Neural crest cell (in vitro differentiated cells): ENCODE measurements around the gene MXRA8. TPM values are rescaled to one million over a fixed set of nuclear protein-coding genes. Genes with fewer than 3 reads are reported as not detected.

Source experiments
- DNase-seq: peaks from one replicate; pipeline ENCODE4 v3.0.0; 2021; ENCODE audit warnings: low read depth, mixed read lengths, low spot score
- H3K27ac Mint-ChIP-seq: one replicate; pipeline ENCODE4 v1.8.0; 2021; ENCODE audit warnings: mild to moderate bottlenecking, mixed read lengths; ENCODE audit not compliant: unreplicated experiment
- H3K27me3 Mint-ChIP-seq: 2 replicates; pipeline ENCODE4 v1.8.0; 2021; ENCODE audit warnings: low read depth, mild to moderate bottlenecking, mixed read lengths
- H3K36me3 Mint-ChIP-seq: 2 replicates; pipeline ENCODE4 v1.8.0; 2021; ENCODE audit warnings: low read depth, mild to moderate bottlenecking, mixed read lengths
- H3K4me1 Mint-ChIP-seq: 2 replicates; pipeline ENCODE4 v1.8.0; 2021; ENCODE audit warnings: mixed read lengths
- H3K4me3 Mint-ChIP-seq: one replicate; pipeline ENCODE4 v1.8.0; 2021; ENCODE audit warnings: mild to moderate bottlenecking, mixed read lengths
- H3K9me3 Mint-ChIP-seq: 2 replicates; pipeline ENCODE4 v1.8.0; 2021; ENCODE audit warnings: mixed read lengths
- total RNA-seq: library from RNA; stranded (reverse); gene quantifications from 2 replicates; pipeline ENCODE4 v1.2.1, GENCODE V29; 2021
- TF ChIP-seq, protein P1 (sequence below): fragments of 200-600 bp; sonication (generic); conservative IDR thresholded peaks from 2 replicates; pipeline ENCODE4 v1.5.0; 2021; ENCODE audit warnings: antibody characterized with exemption, mild to moderate bottlenecking

MXRA8 gene
- total RNA-seq, 1 donor from 2014 or later: 5.8 TPM

DNA sequence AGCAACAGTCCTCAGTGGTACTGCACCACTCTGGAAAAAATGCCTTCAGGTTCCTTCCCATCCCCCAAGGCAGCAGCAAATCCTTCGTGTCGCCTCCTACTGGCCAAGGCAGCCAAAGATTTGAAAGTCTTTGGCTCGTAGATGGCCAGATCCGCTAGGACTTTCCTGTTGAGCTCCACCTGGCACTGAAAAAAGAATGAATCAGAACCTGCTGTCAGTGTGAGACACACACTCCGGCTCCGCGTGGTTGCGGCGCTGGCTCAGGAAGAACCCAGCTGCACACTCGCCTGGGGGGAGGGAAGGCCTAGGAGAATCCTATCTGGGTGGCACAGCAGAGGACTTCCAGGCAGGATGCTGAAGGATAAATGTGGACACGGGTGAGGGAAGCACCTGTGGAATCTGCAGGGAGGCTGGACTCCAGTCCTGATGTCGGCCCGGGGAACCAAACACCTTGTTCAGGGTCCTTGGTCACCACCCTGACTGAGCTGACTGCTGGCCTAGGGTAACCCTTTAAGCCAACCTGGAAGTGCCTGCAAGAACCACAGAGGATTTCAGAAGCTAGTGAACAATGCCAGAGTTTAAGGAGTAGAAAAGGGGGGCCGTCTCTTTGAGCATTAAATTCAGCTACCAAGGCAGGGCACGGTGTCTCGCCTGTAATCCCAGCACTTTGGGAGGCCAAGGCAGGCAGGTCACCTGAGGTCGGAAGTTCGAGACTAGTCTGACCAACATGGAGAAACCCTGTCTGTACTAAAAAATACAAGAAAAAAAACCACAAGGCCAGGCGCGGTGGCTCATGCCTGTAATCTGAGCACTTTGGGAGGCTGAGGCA lies 43.9 kb upstream of the MXRA8 start:
- H3K4me1 Mint-ChIP-seq: peaks cover 38% of the 10 kb centered on the region
- H3K36me3 Mint-ChIP-seq: peaks cover 19% of the 10 kb centered on the region
- H3K27ac Mint-ChIP-seq: no peak overlapping the region
- peaks cover 3% of the 10 kb centered on the region for H3K27me3 Mint-ChIP-seq
- TF ChIP-seq, protein P1, sequence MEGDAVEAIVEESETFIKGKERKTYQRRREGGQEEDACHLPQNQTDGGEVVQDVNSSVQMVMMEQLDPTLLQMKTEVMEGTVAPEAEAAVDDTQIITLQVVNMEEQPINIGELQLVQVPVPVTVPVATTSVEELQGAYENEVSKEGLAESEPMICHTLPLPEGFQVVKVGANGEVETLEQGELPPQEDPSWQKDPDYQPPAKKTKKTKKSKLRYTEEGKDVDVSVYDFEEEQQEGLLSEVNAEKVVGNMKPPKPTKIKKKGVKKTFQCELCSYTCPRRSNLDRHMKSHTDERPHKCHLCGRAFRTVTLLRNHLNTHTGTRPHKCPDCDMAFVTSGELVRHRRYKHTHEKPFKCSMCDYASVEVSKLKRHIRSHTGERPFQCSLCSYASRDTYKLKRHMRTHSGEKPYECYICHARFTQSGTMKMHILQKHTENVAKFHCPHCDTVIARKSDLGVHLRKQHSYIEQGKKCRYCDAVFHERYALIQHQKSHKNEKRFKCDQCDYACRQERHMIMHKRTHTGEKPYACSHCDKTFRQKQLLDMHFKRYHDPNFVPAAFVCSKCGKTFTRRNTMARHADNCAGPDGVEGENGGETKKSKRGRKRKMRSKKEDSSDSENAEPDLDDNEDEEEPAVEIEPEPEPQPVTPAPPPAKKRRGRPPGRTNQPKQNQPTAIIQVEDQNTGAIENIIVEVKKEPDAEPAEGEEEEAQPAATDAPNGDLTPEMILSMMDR: peak; percentile 67
- peak overlapping the region; percentile 94 for H3K4me3 Mint-ChIP-seq
- no peaks in the 10 kb centered on the region for H3K9me3 Mint-ChIP-seq
- peak; percentile 40 for DNase-seq

DNA sequence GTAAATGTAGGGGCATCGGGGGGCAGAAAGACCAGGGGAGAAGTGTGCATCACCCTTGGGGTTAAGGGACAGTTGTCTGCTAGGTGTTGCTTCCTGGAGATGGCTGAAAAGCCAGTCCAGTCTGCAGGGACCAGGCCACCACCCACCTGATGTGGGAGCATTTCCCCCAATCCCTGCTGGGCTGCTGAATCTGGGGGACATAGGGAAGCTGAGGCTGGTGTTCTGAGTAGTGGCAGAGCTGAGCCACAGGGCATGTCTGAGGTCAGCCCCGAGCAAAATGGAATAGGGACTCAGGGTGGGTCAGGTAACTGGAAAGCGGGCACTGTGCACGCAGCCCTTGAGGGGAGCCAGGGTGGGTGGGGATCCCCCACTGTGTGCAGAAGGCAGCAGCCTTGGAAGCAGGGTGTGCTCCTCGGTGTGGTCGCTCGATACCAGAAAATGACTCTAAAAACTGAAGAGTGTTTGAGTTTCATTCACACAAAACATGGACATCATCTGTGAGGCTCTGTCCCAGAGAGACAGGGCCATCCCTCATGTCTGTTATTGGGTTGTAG lies 43.2 kb upstream of the MXRA8 start:
- no peak for DNase-seq

DNA sequence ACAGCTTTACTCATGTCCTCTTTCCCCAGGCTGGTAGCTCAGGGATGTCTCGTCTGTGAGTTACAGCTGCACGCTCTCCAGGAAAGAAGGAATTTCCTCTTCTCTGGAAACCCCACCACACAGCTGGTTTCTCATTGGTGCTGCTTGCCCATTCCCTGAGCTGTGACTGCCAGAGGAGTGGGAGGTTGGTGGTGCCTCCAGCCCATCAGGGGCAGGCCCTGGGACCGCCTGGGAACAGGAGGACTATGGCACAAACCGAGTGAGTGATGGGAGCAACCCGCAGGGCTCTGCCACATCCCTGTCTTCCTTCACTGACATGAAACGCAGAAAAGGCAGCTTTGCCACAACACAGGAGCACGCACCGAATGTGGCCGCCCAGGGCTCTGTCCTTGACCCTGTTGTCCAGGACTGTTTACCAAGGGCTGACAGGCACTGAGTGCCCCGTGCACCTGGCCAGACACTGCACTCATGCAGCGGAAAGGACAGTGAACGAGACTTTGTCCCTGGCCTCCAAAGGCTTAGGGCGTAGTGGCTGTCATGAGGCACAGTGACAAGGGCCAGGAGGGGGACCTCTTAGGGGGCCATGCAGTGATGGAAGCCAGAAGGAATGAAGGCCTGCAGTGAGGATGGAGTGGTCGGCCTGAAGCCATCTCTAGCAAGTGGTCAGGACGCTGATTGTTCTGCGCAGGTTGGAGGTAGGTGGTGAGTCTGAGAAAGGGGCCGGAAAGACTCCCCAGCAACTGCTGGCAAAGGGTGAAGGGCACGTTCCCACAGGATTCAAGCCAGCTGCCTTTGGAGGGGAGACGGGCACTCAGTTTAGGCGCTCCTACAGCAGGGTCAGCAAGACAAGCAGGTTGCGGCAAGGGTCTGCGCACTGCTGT lies 42.5 kb upstream of the MXRA8 start:
- H3K27me3 Mint-ChIP-seq: peaks cover 3% of the 10 kb centered on the region
- H3K9me3 Mint-ChIP-seq: no peaks in the 10 kb centered on the region
- TF ChIP-seq, protein P1: no peak
- peaks cover 19% of the 10 kb centered on the region for H3K36me3 Mint-ChIP-seq
- peak overlapping the region; percentile 94 for H3K4me3 Mint-ChIP-seq
- no peak for DNase-seq
- H3K27ac Mint-ChIP-seq: peak overlapping the region; percentile 45
- H3K4me1 Mint-ChIP-seq: peaks cover 33% of the 10 kb centered on the region

More for the DNA sequence above, 43.2 kb upstream of the MXRA8 start:
- Mint-ChIP-seq H3K36me3 (peaks cover 19% of the 10 kb centered on the region), H3K27ac (no peak overlapping the region), H3K4me1 (peaks cover 38% of the 10 kb centered on the region), H3K9me3 (no peaks in the 10 kb centered on the region), H3K4me3 (peak overlapping the region; percentile 94), H3K27me3 (peaks cover 3% of the 10 kb centered on the region)
- TF ChIP-seq, protein P1: no peak

DNA sequence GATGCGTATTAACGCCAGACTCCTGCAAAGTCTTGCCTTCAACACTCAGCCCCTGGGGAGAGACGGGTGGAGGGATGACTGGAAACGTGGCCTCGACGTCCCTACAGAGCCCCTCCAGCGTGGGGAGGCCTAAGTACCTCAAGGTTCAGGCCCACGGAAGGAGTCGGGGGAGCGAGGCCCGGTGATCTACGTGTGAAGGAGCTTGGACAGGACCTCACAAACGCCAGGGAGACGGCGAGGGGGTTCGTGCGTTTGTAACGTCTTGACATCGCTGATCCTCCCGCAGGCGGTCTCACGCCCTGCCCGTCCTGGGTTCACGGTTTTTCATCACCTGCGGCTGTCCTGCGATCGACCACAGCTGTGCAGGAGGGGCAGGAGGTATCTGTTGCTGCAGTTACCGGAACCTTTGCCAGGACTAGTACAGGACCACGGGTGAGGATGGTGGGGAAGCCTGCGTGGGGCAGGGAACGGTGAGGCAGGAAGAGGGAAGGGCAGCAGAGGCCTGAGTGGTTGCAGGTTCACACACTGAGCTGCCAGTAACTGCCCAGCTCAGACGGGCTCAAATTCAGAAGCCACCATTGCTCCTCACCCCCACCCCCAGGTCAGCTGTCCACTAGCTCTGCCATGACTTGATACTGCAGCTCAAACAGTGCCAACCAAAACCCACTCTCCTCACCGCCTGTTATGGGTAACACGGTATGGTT lies 41.7 kb upstream of the MXRA8 start:
- H3K27me3 Mint-ChIP-seq: peaks cover 3% of the 10 kb centered on the region
- H3K4me3 Mint-ChIP-seq: peak overlapping the region; percentile 94
- peak overlapping the region; percentile 27 for H3K27ac Mint-ChIP-seq
- H3K36me3 Mint-ChIP-seq: peaks cover 24% of the 10 kb centered on the region
- H3K4me1 Mint-ChIP-seq: peaks cover 33% of the 10 kb centered on the region
- peak; percentile 14 for DNase-seq
- H3K9me3 Mint-ChIP-seq: no peaks in the 10 kb centered on the region
- TF ChIP-seq, protein P1: no peak
